Measurements from ENCODE around the gene MAP4K1.
A peak's percentile ranks its signal among the peaks of the same experiment; 100 is the strongest.

Gene MAP4K1

DNA sequence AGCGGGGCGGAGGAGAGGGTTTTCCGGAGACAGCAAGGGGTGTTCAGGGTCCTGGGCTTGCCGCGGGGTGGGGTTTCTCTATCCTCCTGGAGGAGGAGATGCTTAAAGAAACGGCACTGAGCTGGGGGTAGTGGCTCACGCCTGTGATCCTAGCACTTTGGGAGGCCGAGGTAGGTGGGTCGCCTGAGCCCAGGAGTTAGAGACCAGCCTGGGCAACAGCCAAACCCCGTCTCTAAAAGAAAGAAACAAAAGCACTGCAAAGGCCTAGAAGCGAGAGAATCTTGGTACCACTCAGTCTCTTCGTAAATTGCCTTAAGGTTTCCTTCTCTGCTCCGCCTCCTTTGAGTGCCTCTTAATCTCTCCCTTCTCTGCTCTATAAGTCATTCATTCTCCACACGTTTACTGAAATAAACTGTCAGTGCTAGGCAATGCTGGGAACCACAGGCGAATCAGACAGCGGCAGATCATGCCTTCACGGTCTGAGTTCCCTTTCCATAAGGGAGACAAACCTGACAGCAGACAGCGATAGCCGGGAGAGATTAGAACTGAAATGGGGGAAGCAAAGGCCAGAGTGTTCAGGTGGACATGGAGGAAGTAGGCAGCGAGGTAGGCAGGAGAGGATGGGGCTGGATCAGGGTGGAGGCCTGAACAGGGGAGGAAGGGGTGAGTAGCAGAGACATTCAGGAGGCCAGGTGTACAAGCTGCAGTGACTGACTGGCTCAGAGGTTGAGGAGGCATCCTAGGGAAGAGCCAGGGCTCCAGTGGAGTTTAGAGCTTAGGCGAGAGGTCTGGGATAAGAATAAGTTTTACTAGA is 1.8 kb upstream of the MAP4K1 start:
- TF ChIP-seq, protein P1, sequence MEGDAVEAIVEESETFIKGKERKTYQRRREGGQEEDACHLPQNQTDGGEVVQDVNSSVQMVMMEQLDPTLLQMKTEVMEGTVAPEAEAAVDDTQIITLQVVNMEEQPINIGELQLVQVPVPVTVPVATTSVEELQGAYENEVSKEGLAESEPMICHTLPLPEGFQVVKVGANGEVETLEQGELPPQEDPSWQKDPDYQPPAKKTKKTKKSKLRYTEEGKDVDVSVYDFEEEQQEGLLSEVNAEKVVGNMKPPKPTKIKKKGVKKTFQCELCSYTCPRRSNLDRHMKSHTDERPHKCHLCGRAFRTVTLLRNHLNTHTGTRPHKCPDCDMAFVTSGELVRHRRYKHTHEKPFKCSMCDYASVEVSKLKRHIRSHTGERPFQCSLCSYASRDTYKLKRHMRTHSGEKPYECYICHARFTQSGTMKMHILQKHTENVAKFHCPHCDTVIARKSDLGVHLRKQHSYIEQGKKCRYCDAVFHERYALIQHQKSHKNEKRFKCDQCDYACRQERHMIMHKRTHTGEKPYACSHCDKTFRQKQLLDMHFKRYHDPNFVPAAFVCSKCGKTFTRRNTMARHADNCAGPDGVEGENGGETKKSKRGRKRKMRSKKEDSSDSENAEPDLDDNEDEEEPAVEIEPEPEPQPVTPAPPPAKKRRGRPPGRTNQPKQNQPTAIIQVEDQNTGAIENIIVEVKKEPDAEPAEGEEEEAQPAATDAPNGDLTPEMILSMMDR (IDR thresholded peaks at IDR 0.05; ENCODE audit: low read depth, low read length) = no peak
- DNase-seq (ENCODE audit: low read depth in 2 of 2) = no peak
- peak overlapping the region; percentile 79 to 98 for H3K4me3 ChIP-seq (replicated peaks in 1 of 2; ENCODE audit: low read depth in 2 of 2, low read length in 2 of 2)

- TF ChIP-seq, protein P1 (IDR thresholded peaks at IDR 0.05; ENCODE audit: low read depth, low read length) = no peak
- DNase-seq (ENCODE audit: low read depth in 2 of 2) = peak; percentile 99
- H3K4me3 ChIP-seq (replicated peaks in 1 of 2; ENCODE audit: low read depth in 2 of 2, low read length in 2 of 2) = peak within 1 kb of the TSS; percentile 79 to 98
Measured at GRCh38 chr19:38618590-38619360, 1.0 kb upstream of the MAP4K1 start, which contains the start of gene EIF3K. EIF3K (plus strand) TSS chr19:38619188; CDS start chr19:38619269, 81 bp downstream.

DNA sequence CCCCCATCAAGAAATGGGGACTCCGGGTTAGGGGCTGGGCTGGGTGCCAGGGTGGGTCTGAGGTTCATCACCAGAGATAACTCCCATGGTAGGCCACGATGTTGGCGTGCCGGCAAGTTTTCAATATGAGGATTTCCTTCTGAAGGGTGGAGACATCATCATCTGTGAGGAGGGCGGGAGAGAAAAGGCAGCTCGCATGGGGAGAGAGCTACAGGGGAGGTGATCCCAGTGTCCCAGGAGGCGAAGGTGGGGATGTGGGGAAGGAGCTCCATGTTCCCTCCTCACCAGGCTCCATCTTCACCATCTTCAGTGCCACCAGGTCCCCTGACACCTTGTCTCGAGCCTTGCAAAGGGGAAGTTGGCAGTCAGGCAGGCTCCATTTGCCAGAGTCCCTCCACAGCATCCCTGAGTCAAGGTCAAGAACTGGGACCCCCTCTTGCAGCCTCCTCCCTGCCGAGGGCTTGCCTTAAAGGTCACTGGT is 430 bp downstream of the MAP4K1 start:
- no peak for DNase-seq (ENCODE audit: low read depth in 2 of 2)
- no peak overlapping the region for H3K4me3 ChIP-seq (replicated peaks in 1 of 2; ENCODE audit: low read depth in 2 of 2, low read length in 2 of 2)
- TF ChIP-seq, protein P1 (IDR thresholded peaks at IDR 0.05; ENCODE audit: low read depth, low read length) = no peak

DNA sequence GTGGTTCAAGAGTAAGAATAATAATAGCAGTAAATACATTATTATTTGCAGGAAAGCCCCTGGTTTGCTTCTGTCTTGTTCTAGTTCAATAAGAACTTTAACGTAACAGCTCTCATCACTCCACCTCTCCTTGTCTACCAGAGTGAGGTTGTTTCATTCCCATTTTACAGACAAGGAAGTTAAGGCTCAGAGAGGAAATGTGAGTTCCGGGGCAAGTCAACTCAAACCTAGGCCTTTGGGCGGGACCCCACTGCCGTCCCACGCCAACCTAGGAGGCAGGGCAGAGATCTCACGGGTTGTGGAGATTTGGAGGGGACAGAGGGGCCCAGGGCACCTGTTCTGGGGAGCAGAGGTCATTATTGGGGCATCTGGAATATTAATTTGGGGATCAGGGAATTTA is 1.5 kb downstream of the MAP4K1 start:
- no peak for DNase-seq (ENCODE audit: low read depth in 2 of 2)
- TF ChIP-seq, protein P1 (IDR thresholded peaks at IDR 0.05; ENCODE audit: low read depth, low read length) = no peak
- H3K4me3 ChIP-seq (replicated peaks in 1 of 2; ENCODE audit: low read depth in 2 of 2, low read length in 2 of 2) = no peak overlapping the region

DNA sequence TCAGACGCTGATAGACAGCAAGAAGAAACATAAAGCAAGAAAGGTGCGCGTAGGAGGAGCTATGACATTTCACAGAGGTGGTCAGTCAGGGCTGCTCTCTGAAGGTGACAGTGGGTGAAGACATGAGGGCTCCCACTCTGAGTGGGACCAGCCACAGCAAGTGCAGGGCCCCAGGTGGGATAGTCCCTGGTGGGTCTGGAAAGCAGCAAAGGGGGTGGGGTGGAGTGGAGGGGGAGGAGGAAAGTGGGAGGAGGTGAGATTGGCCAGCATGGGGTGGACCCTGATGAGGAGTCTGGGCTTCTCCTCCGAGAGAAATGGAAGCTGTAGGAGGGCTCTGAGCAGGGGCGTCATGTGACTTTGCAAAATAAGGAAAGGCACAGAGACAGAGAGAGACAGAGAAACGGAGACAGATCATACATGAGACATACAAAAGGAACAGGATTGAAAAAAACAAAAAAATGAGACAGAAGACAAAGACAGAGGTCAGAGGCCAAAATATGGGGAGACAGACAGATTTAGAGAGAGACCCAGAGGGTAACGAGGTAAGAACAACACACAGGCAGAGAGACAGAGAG is 2.7 kb downstream of the MAP4K1 start:
- no peak for DNase-seq (ENCODE audit: low read depth in 2 of 2)
- TF ChIP-seq, protein P1 (IDR thresholded peaks at IDR 0.05; ENCODE audit: low read depth, low read length) = no peak
- no peak overlapping the region for H3K4me3 ChIP-seq (replicated peaks in 1 of 2; ENCODE audit: low read depth in 2 of 2, low read length in 2 of 2)

DNA sequence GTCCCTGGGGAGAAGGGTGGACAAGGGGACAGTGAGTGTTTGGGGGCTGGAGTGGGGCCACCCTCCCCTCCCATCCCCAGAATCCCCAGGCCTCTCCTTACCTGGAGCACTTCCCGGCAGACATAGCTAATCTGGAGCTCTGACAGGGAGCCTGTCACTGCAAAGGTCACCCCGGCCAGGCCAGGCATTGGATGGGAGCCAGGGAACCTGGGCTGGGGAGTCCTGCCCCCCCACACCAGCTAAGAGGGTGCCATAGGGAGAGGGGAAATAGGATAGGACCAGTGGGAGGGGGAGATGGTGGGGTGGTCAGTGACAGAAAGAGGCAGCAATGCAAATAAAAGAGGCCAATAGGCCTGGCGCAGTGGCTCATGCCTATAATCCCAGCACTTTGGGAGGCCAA is 3.5 kb downstream of the MAP4K1 start:
- no peak overlapping the region for H3K4me3 ChIP-seq (replicated peaks in 1 of 2; ENCODE audit: low read depth in 2 of 2, low read length in 2 of 2)
- TF ChIP-seq, protein P1 (IDR thresholded peaks at IDR 0.05; ENCODE audit: low read depth, low read length) = no peak
- DNase-seq (ENCODE audit: low read depth in 2 of 2) = no peak
